GM21390 (cell line): ENCODE data around the gene UBQLN4.
A peak's percentile ranks its signal among the peaks of the same experiment; 100 is the strongest.
"Not testable (repeated sequence)": the region's sequence is repeated elsewhere in the genome, so short reads cannot be mapped to it uniquely, and the experiment has no call there.

Experiments used
- ATAC-seq: cut with Tn5 transposase; IDR thresholded peaks from one replicate; pipeline ENCODE4 v1.9.1; 2021; ENCODE audit not compliant: unreplicated experiment

UBQLN4 gene

DNA sequence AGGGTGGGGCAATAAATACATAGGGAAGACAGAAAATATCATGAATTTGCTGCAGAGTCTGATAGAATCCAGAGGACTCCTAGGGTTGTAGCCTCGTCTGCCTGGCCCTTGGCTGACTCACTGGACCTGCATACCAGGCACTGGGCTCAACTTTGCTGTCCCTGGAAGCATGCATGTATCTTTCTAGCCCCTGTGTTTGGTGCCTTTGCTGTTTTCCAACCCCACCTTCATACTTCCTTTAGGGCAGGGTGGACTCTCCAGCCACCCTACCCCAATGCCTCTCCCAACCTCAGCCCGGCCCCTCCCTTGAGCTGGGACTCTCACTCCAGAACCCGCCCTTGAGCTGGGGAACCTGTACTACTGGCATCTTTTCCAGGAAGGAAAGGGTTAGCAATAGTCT is 8.6 kb upstream of the UBQLN4 start:
- no peak for ATAC-seq

DNA sequence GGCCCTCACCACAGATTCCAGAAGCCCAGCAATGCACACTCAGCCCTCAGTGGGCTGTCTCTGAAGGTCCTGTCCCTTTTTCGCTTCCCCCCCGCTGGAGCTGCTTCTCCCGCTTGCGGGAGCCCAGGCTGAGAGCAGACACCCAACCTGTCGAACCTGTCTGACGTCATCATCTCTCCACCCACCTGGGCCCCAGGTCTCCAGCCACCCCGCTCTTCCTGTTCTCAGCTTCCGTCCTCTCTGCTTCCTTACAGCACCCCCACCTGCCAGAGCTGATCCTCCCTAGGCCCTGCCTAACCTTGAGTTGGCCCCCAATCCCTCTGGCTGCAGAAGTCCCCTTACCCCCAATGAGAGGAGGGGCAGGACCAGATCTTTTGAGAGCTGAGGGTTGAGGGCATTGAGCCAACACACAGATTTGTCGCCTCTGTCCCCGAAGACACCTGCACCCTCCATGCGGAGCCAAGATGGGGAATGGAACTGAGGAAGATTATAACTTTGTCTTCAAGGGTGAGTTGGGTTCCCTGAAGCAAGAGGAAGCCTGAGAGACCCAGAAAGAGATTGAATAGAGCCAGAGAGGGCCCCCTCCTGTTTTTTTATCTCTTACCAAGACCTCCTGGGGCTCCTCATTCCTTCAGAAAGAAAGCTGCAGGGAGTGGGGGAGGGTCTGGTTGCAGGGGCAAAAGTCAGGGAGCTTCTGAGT is 7.5 kb upstream of the UBQLN4 start, which contains the start of gene RAB25:
RAB25 (plus strand) TSS at position 224 of the 700 bp plus-strand sequence; CDS start at position 465, 241 bp downstream.
- no peak for ATAC-seq

GRCh38 chr1:156056326-156056849 is 2.8 kb upstream of the UBQLN4 start:
- ATAC-seq, result no peak

GRCh38 chr1:156055281-156056048 is 1.9 kb upstream of the UBQLN4 start:
- no peak for ATAC-seq

DNA sequence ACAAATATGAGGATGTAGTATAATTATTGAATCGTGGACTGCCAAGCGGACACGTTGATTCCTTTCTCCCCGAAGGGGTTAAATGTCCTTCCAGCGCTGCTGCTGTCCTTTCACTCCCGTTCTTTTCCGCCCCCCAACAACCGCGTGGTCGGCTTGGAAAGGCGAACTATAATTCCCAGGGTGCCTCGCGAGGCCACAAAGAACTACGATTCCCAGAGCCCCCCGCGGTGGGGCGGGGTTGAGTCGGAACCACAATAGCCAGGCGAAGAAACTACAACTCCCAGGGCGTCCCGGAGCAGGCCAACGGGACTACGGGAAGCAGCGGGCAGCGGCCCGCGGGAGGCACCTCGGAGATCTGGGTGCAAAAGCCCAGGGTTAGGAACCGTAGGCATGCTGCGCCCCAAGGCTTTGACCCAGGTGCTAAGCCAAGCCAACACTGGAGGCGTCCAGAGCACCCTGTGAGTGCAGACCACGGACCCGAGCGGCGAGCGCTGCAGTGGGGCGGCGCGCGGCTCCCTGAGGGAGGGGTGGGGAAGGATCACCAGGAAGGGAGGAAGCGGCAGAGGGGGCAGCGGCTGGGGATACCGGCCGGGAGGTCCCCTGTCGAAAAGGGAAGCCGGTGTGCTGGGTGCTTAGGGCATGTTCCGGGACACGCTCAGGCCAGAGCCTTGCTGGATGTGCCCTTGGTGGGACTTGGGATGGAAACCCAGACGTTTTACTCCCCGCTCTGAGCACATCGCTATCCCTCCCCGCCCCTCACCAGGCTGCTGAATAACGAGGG is 1.1 kb upstream of the UBQLN4 start, which contains the start of gene LAMTOR2:
LAMTOR2 (plus strand) TSS at position 283 of the 781 bp plus-strand sequence; CDS start at position 391, 108 bp downstream.
- ATAC-seq, result peak; percentile 74

DNA sequence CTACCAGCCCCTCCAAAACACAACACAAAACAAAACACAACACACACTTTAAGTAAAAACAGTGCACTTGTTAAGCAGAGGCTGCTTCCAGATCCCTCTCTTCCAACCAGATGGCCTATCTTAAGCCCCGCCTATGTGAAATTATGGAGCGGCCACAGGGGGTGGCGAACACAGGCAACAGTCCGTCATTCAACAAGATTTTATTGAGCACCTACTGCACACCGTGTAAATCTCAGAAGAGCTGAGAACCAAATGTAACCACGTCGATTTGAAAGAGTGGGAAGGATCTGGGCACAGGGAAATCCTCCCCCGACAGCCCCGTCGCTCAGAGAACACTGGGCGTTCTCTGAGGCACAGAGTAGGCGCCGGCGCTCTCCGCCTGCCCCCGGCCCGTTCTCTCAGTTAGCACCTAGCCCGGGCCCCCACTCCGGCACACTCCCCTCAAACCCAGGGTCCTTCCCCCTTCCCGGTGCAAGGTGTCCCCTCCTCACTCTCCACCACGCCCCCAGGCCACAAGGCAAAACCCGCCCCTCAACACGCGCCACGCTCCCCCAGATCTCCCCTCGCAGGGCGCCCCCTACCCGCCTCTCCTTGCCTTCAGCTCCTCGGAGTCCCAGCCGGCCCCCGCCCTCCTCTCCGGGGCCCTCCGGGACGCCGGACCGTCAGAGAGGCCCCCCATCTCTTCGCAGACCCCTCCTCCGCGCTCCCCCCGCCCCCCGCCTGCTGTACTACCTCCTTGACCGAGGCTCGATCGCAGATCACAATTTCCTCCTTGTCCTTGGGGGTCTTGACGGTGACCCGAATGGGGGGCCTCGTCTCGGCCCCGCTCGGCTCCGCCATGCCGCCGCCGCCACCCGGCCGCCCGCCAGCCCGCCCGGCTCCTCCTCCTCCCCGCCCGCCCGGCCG is 483 bp downstream of the UBQLN4 start:
- no peak for ATAC-seq

GRCh38 chr1:156051011-156051725 is 2.4 kb downstream of the UBQLN4 start:
- ATAC-seq, result no peak

- no peak for ATAC-seq
These were observed 3.2 kb downstream of the UBQLN4 start for GRCh38 chr1:156050376-156050775.

DNA sequence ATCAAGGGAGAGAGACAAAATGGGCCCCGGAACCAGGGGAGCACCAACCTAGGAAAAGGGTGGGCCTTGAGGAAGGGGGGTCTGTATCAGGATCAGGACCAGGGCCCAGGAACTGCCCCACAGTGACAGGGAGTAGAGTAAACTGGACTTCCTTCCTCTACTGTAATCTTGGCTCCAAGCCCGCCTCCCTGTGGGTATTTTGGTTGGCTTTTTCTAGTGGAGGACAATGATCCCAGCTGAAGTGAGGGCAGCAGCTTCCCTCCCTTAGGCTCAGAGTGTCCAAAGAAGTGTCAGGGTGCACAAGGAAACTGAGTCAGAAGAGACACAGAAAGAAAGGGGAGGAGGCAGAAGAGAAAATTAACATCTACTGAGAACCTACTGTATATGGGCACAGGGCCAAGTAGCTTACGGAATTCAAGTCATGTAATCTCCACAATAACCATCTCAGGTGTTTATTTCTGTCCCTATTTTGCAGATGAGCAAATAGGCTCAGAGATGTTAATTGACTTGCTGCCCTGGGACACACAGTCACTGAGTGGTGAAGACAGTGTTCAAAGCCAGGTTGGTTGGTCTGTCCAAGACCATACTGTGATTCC is 4.8 kb downstream of the UBQLN4 start:
- ATAC-seq, result no peak

DNA sequence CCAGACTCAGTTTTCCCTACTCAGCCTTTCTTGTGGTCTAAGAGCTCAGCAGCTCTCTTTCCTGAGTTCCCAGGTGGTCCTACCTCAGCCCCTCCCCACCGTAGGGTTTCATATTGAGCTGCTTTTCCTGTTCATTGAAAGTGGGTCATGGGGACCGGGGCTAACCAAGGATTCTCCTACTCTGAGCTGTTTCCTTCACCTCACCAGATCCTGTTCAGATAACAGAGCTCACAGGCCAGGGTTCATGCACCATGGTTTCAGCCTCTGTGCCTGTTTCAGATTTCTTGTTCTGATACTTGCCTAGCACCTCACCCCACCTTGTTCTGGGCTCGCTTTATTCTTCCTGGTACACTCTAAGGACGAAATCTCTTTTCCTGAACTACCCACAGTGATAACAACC is 8.5 kb downstream of the UBQLN4 start:
- no peak for ATAC-seq

DNA sequence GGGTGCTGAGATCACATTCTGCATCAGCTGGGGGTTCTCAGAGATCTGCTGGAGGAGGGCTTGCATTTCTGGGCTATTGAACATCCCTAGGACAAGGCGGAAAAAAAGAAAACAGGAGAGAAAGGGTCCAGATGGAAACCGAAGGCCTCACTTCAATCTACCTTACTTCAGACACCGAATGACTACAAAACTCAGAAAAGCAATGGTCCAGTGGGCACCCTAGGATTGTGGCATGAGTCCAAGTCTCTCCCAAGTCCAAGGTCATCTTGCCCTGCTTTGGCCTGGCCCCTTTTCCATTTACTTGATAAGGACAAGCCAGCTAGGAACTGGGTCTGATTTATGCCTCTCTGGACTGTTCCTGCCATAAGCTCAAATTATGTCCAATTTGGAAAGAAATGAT is 10.8 kb downstream of the UBQLN4 start:
- no peak for ATAC-seq

DNA sequence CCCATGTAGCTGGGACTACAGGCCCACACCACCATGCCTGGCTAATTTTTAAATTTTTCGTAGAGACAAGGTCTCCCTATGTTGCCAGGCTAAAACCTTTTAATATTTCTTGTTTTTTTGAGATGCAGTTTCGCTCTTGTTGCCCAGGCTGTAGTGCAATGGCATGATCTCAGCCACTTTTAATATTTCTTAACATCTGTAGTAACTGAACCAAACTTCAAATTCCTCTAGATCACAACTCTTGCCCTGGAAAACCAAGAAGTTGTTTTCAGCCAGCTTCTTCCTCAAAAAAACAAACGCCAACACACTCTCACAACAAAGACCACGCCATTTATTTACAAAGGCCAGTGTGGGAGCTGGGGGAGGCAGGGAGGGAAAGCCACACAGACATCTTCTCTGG is 18.6 kb downstream of the UBQLN4 start:
- ATAC-seq, result not testable (repeated sequence)

GRCh38 chr1:156033011-156033410 is 20.6 kb downstream of the UBQLN4 start:
- ATAC-seq, result no peak

- ATAC-seq, result no peak
These were observed 27.0 kb downstream of the UBQLN4 start for GRCh38 chr1:156026588-156026987.

DNA sequence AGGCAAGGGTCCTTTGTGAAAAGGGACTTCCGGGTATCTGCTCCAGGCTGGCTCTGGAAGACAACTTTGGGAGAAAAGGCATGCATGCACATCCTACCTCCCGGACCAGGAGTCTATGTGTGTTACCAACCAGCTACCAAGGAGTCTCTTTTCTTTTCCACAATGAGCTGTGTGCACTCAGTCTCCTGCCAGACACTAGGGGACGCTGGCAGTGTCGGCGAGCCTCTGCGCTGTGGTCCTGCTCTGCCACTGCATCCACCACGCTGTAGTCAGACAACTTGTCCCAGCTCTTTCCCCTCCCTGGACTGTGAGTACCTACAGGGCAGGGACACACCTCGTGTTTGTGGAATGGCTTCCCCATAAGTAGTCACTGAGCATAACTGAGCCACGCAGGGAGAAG is 27.7 kb downstream of the UBQLN4 start:
- ATAC-seq, result no peak

DNA sequence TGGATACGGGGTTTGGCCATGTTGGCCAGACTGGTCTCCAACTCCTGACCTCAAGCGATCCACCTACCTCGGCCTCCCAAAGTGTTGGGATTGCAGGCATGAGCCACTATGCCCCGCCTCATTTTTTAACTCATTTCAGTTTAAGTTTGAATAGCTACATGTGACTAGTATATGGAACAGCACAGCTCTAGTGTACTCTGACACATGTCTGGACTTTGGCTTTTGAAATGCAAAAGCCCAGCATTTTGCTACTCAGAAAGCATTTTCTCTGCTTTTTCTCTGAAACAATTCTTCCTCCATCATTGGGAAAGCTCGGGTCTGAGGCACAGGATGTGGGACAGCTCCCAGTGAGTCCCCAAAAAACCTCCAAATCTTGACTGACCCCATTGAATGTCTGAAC is 28.8 kb downstream of the UBQLN4 start:
- ATAC-seq, result no peak

GRCh38 chr1:156021954-156022353 is 31.6 kb downstream of the UBQLN4 start:
- no peak for ATAC-seq

DNA sequence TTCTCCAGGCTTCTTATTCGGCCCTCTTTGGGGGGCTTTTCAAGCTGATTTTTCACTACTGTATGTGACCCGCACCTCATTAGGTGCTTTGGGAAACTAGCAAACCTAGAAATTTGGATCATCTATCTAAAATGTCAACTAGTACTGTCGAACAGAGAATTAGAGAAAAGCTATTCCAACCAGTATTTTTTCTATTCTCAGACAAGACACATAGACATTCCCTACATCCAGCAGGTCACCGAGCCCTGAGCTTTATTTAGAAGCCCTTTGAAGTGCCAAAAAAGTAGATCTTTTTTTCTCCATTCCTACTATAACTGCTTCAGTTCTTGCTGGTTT is 32.5 kb downstream of the UBQLN4 start:
- no peak for ATAC-seq
